ENCODE results near the gene APOBEC2. TPM values are rescaled to one million over a fixed set of nuclear protein-coding genes. Genes with fewer than 3 reads are reported as not detected.

The APOBEC2 gene
- total and polyA plus RNA-seq, 2 of the 13 experiments (the other 11 are each of a cell fraction or from before 2014, with no cell fraction given), result 0.09 TPM; not detected in 1

GRCh38 chr6:41065550-41066026, 12.6 kb downstream of the APOBEC2 start (continued):
- TF ChIP-seq ZBTB34 (CRISPR knock-in tag; IDR thresholded peaks at IDR 0.05) (peak; percentile 76; the same call in 1 of the 2 replicates), PRDM4 (CRISPR knock-in tag; IDR thresholded peaks at IDR 0.05; ENCODE audit: borderline replicate concordance) (no peak), ZSCAN5A (CRISPR knock-in tag; IDR thresholded peaks at IDR 0.05; ENCODE audit: borderline replicate concordance) (no peak), CREBL2 (CRISPR knock-in tag; IDR thresholded peaks at IDR 0.05; ENCODE audit: borderline replicate concordance) (no peak), ZNF337 (CRISPR knock-in tag; IDR thresholded peaks at IDR 0.05; ENCODE audit: borderline replicate concordance, low read depth) (no peak), ZNF570 (CRISPR knock-in tag; IDR thresholded peaks at IDR 0.05; ENCODE audit: borderline replicate concordance) (no peak), ZNF512B (CRISPR knock-in tag; IDR thresholded peaks at IDR 0.05; ENCODE audit: borderline replicate concordance) (no peak), RBM22 (optimal IDR thresholded peaks at IDR 0.05; ENCODE audit: low read length) (no peak), NR2F2 (IDR thresholded peaks at IDR 0.05; ENCODE audit: borderline replicate concordance, low read depth) (peak; percentile 84), ZNF713 (CRISPR knock-in tag; IDR thresholded peaks at IDR 0.05) (no peak), TRAFD1 (CRISPR knock-in tag; IDR thresholded peaks at IDR 0.05; ENCODE audit: borderline replicate concordance) (no peak), ZNF280D (CRISPR knock-in tag; IDR thresholded peaks at IDR 0.05) (no peak), STAG1 (CRISPR knock-in tag; IDR thresholded peaks at IDR 0.05) (no peak), STAT5B (CRISPR knock-in tag; IDR thresholded peaks at IDR 0.05) (no peak), HCFC1 (IDR thresholded peaks at IDR 0.05; ENCODE audit: low read depth, low read length) (no peak)
